Tibial nerve (tissue), 4 donors: ENCODE results near the gene KPNA4.

ENCODE experiments used
- EP300 ChIP-seq, 2 donors: sonication (generic); formaldehyde crosslinking; IDR thresholded peaks; one replicate each; pipeline ENCODE4 v1.6.1; 2017; ENCODE audit warnings: antibody characterized with exemption in 2 of 2, mild to moderate bottlenecking in 1 of 2
- POLR2A ChIP-seq, 2 donors: fragments of 450-650 bp; IDR thresholded peaks; one replicate each; pipeline ENCODE4 v1.6.1; 2017; ENCODE audit warnings: antibody characterized with exemption in 2 of 2, mild to moderate bottlenecking in 2 of 2, moderate library complexity in 2 of 2
- TF ChIP-seq, protein P1 (sequence below), 5 experiments: fragments of 200-600 bp in 3 of 5; fragments of 450-650 bp in 2 of 5; sonication (generic) in 3 of 5; IDR thresholded peaks; one replicate each; pipeline ENCODE4 v1.5.1; 2016 to 2019; ENCODE audit warnings: antibody characterized with exemption in 5 of 5, mild to moderate bottlenecking in 3 of 5, moderate library complexity in 2 of 5

- TF ChIP-seq, protein P1, sequence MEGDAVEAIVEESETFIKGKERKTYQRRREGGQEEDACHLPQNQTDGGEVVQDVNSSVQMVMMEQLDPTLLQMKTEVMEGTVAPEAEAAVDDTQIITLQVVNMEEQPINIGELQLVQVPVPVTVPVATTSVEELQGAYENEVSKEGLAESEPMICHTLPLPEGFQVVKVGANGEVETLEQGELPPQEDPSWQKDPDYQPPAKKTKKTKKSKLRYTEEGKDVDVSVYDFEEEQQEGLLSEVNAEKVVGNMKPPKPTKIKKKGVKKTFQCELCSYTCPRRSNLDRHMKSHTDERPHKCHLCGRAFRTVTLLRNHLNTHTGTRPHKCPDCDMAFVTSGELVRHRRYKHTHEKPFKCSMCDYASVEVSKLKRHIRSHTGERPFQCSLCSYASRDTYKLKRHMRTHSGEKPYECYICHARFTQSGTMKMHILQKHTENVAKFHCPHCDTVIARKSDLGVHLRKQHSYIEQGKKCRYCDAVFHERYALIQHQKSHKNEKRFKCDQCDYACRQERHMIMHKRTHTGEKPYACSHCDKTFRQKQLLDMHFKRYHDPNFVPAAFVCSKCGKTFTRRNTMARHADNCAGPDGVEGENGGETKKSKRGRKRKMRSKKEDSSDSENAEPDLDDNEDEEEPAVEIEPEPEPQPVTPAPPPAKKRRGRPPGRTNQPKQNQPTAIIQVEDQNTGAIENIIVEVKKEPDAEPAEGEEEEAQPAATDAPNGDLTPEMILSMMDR (IDR thresholded peaks at IDR 0.05): no peak
- TF ChIP-seq EP300 (IDR thresholded peaks at IDR 0.05) (no peak), POLR2A (IDR thresholded peaks at IDR 0.05) (no peak)
Observed at GRCh38 chr3:160455846-160456245, 109.5 kb downstream of the KPNA4 start.
